Endothelial cell of hepatic sinusoid (primary cell): ENCODE measurements around the gene COL5A2.

Source experiments
- in situ Hi-C: cut with HindIII; loops from 2 replicates; pipeline ENCODE4 v1.10.0; 2017; ENCODE audit warnings: low sequenced_read_pairs

The COL5A2 gene

DNA sequence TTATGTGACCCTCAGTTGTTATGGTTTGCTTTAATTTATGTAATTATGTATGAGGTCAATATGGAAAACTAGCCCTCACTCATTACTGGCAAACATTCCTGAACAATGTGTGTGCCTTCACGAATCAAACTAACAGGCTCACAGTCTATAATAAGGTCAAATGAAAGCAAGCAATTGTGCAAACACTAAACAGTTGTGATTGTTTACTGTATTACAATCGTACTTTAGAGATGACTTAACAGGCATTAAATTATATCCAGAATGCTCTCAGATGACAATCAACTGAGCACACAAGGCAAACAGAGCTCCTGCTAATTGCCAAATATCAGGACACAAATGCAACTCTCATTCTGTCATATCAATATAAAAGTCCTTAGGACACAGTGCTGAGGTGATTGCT lies 29.5 kb downstream of the COL5A2 start:
- in situ Hi-C loops = no loop called here

- in situ Hi-C loops = no loop called here
These were observed 31.6 kb downstream of the COL5A2 start for GRCh38 chr2:189147989-189148388.

DNA sequence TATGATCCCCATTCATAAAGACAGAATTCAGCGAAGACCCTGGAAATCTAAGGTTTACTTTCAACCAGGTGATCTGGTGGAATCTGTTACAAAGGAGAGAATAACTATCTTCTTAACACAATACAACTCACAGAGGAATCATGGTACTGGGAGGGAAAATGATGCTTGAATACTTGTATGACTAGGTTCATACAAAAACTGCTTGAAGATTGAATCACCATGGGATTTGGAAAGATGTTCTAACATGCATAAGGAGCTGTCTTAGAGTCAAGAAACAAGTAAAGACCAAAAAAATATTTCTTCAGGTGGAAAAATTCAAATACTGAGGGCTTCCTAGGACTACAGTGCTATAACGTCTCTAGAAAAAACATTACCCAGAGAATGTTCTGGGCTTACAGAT lies 32.2 kb downstream of the COL5A2 start:
- in situ Hi-C loops = no loop called here

DNA sequence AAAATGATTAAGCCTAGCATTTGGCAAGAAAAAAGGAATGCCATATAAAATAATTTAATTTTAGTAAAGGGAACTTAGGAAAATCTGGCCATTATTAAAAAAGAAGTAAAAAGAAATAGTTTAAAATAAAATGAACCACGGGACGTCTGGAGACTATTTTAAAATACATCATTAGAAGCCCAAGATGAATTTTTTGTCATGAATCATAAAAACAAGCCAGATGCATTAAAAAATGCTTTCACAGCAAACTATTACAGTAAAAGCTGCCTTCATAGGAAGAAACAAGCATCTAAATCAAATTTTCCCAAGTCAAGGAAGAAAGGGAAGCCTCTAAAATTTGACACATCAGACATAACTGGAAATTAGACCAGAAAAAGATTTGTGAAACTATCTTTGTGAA lies 33.0 kb downstream of the COL5A2 start:
- in situ Hi-C loops = no loop called here

DNA sequence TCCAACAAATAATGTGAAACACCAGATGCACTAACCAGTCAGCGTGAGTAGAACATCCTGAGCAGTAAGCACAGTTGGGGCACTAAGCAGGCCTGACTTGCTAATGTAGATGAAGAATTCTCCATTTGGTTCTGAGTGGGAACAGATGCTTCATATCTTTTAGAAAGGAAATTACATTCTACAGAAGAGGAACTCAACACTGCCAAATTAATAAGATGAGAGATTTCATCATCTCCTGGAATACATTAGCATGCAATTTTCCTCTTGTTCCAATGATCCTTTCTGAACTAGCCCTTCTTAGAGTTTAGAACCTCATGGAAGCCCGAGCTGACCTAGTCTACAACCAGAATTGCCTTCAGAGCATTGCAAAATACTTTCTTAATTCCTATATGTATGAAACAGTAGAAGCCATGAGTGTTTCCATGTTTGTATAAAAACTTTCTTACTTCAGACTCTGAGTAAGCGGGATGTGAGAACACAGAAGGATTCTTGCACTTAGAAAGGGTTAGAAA lies 34.8 kb downstream of the COL5A2 start:
- in situ Hi-C loops = no loop called here

GRCh38 chr2:189143925-189144324 lies 35.6 kb downstream of the COL5A2 start:
- in situ Hi-C loops = no loop called here

- in situ Hi-C loops = no loop called here
These were observed 36.4 kb downstream of the COL5A2 start for GRCh38 chr2:189142893-189143759.

- in situ Hi-C loops = no loop called here
These were observed 40.8 kb downstream of the COL5A2 start for GRCh38 chr2:189138800-189139199.

DNA sequence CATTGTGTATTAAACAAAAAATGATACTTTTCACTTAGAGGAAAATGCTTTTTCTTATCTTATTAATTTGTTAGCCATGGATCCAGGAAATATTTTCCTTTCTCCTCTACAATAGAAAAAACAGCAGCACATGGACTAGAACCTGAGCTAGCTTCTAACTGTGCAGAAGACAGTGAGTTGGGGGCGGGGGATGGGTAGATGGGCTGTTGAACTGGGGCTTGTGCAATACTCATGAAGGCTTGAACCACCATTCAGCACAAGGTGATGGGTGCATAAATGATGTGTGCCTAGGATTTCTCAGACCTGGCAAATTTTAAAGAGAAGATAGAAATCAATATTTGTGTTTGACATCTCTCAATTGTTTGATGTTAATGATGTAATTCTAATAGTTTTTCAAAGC lies 42.0 kb downstream of the COL5A2 start:
- in situ Hi-C loops = no loop called here

- in situ Hi-C loops = no loop called here
These were observed 45.1 kb downstream of the COL5A2 start for GRCh38 chr2:189134485-189134884.

- in situ Hi-C loops = no loop called here
These were observed 47.6 kb downstream of the COL5A2 start for GRCh38 chr2:189131991-189132390.

DNA sequence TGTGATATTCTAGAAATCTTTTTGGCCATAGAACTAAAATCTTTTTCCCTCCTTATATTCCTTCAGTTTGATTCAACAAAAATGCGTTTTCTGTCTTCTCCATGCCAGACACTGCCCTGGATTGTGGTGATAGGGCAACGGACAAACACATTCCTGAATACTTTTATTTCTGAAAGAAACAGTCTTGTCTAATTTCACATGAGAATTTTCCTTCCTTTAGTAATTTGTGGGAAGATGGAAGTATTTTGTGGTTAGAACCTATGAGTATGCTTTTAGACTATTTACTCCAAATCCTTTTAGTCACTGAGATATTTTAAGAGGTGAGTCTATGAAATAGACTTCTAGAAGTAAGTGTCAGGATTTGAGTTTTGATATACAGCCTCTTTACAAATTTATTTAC lies 49.6 kb downstream of the COL5A2 start:
- in situ Hi-C loops = no loop called here

- in situ Hi-C loops = no loop called here
These were observed 50.6 kb downstream of the COL5A2 start for GRCh38 chr2:189128970-189129369.

- in situ Hi-C loops = no loop called here
These were observed 51.8 kb downstream of the COL5A2 start for GRCh38 chr2:189127756-189128155.

DNA sequence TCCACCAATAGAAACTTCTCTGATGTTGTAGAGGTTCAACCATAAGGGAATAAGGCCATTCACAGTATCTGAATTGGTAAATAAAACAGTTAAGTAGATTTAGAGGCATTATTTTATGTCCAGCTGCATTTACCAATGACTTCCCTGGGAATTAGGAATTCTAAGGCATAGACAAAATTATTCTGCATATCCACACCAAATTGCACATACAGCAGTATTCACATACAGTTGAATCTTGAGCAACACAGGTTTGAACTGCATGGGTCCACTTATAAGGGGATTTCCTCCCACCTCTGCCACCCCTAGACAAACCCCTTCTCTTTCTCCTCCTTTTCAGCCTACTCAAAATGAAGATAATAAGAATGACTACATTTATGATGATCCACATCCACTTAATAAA lies 54.4 kb downstream of the COL5A2 start:
- in situ Hi-C loops = no loop called here

- in situ Hi-C loops = no loop called here
These were observed 55.4 kb downstream of the COL5A2 start for GRCh38 chr2:189124175-189124574.

- in situ Hi-C loops = no loop called here
These were observed 61.2 kb downstream of the COL5A2 start for GRCh38 chr2:189118386-189118785.

- in situ Hi-C loops = no loop called here
These were observed 62.6 kb downstream of the COL5A2 start for GRCh38 chr2:189116979-189117378.

DNA sequence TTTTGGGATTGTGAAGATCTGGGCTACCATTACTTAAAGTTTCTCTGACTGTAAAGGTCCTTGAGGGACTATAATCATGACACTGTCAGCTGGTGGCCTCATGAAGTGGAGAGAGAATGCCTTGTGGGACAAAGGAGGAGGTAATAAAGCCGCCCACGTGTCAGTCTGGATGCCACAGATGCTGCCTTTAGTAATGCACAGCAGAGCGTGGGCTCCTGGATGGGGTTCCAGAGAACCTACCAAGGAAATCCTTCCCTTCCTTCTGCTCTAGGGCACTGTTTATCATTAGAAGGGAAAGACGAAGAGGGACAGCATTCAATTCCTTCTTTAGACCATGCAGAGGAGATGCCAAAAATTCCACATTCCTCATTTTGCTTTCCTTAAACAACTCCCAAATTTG lies 63.5 kb downstream of the COL5A2 start:
- in situ Hi-C loops = no loop called here

DNA sequence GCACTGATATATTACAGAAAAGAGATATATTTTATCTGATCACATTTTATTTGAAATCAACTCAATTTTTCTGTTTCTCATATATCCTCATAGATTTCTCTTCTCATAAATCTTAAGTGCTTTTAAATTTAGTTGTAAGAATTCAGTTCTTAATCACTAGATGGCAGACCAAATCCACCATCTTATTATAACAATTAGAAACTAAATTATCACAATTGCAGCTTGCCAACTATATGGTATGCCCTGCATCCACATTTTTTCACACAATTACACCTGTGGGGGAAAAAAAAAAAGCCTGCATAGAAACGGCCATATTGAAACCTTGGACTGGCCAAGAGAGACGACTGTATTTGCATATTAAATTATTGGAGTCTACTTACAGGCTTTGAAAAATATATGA lies 64.4 kb downstream of the COL5A2 start:
- in situ Hi-C loops = no loop called here

GRCh38 chr2:189113963-189114362 lies 65.6 kb downstream of the COL5A2 start:
- in situ Hi-C loops = no loop called here

- in situ Hi-C loops = no loop called here
These were observed 68.4 kb downstream of the COL5A2 start for GRCh38 chr2:189111063-189111715.
